A673 (cell line): ENCODE data around the gene ARL11. TPM values are rescaled to one million over a fixed set of nuclear protein-coding genes. Genes with fewer than 3 reads are reported as not detected.

ENCODE experiments used
- BruUV-seq: library from RNA; stranded (reverse); fragments of 400-500 nt; replicated peaks from 2 replicates; lab custom pipeline; 2021; lab: Mats Ljungman, UMichigan
- CTCF ChIA-PET: fragments of 300-600 bp; sonication (Branson Sonifier 250); formaldehyde crosslinking; loops from one replicate; lab custom pipeline; 2022; ENCODE audit warnings: antibody characterized with exemption; lab: Charles Lee
- POLR2A ChIA-PET: fragments of 300-600 bp; sonication (Branson Sonifier 250); formaldehyde crosslinking; loops from one replicate; lab custom pipeline; 2022; ENCODE audit warnings: antibody characterized with exemption; ENCODE audit not compliant: low non-redundant PET; lab: Charles Lee
- DNase-seq: peaks from one replicate; pipeline ENCODE4 v3.0.0-alpha.2; 2015; ENCODE audit warnings: low spot score
- H3K27ac ChIP-seq: fragments of 200-600 bp; sonication (generic); 2 replicates; pipeline ENCODE4 v1.5.1; 2016; ENCODE audit warnings: mixed run types, low read depth, mild to moderate bottlenecking, mixed read lengths, antibody characterized with exemption, low read length; ENCODE audit not compliant: poor library complexity, severe bottlenecking
- H3K27me3 ChIP-seq: fragments of 200-600 bp; sonication (generic); replicated peaks from 2 replicates; pipeline ENCODE4 v1.6.1; 2017; ENCODE audit warnings: mixed run types, low read depth, mild to moderate bottlenecking, mixed read lengths, antibody characterized with exemption, low read length; ENCODE audit not compliant: insufficient read depth, poor library complexity
- H3K36me3 ChIP-seq: fragments of 200-600 bp; sonication (generic); 2 replicates; pipeline ENCODE4 v1.6.1; 2016; ENCODE audit warnings: mixed run types, mild to moderate bottlenecking, mixed read lengths, antibody characterized with exemption, low read length; ENCODE audit not compliant: insufficient read depth, poor library complexity, severe bottlenecking
- H3K4me1 ChIP-seq: fragments of 200-600 bp; sonication (generic); 2 replicates; pipeline ENCODE4 v1.6.1; 2017; ENCODE audit warnings: mixed run types, mild to moderate bottlenecking, mixed read lengths, antibody characterized with exemption, low read length; ENCODE audit not compliant: insufficient read depth, poor library complexity, severe bottlenecking
- H3K4me3 ChIP-seq: fragments of 200-600 bp; sonication (generic); 2 replicates; pipeline ENCODE4 v1.5.1; 2016; ENCODE audit warnings: low read depth, mixed run types, mild to moderate bottlenecking, mixed read lengths, low read length; ENCODE audit not compliant: poor library complexity, severe bottlenecking
- H3K9me3 ChIP-seq: fragments of 200-600 bp; sonication (generic); 2 replicates; pipeline ENCODE4 v1.6.1; 2016; ENCODE audit warnings: mixed run types, low read depth, mild to moderate bottlenecking, mixed read lengths, antibody characterized with exemption, low read length; ENCODE audit not compliant: poor library complexity, severe bottlenecking
- EZH2 ChIP-seq: fragments of 200-600 bp; sonication (generic); IDR thresholded peaks from 2 replicates; pipeline ENCODE4 v1.6.1; 2017; ENCODE audit warnings: borderline replicate concordance, low read depth, mild to moderate bottlenecking, mixed read lengths, antibody characterized with exemption, low read length; ENCODE audit not compliant: poor library complexity, severe bottlenecking
- intact Hi-C: fragments of 100-400 bp; cut with micrococcal nuclease; formaldehyde crosslinking; loops from one replicate; pipeline ENCODE4 v1.10.0; 2022; ENCODE audit not compliant: unreplicated experiment
- total RNA-seq: library from RNA; stranded (reverse); gene quantifications from 2 replicates; pipeline ENCODE4 v1.2.3, GENCODE V29; 2021
- TF ChIP-seq, protein P1 (sequence below): fragments of 300-800, 200-600 bp; sonication (generic); conservative IDR thresholded peaks from 2 replicates; pipeline ENCODE4 v1.5.1; 2017; ENCODE audit warnings: low read depth, mild to moderate bottlenecking, antibody characterized with exemption, low read length, moderate library complexity, mixed read lengths

Gene ARL11
- total RNA-seq, 1 experiment from 2014 or later = not detected

GRCh38 chr13:49646688-49647087 is 18.4 kb downstream of the ARL11 start:
- ChIA-PET POLR2A (no interaction called here), CTCF (no interaction called here)
- H3K27ac ChIP-seq = no peak overlapping the region
- no peak overlapping the region for H3K4me3 ChIP-seq
- no peak for TF ChIP-seq EZH2
- TF ChIP-seq, protein P1, sequence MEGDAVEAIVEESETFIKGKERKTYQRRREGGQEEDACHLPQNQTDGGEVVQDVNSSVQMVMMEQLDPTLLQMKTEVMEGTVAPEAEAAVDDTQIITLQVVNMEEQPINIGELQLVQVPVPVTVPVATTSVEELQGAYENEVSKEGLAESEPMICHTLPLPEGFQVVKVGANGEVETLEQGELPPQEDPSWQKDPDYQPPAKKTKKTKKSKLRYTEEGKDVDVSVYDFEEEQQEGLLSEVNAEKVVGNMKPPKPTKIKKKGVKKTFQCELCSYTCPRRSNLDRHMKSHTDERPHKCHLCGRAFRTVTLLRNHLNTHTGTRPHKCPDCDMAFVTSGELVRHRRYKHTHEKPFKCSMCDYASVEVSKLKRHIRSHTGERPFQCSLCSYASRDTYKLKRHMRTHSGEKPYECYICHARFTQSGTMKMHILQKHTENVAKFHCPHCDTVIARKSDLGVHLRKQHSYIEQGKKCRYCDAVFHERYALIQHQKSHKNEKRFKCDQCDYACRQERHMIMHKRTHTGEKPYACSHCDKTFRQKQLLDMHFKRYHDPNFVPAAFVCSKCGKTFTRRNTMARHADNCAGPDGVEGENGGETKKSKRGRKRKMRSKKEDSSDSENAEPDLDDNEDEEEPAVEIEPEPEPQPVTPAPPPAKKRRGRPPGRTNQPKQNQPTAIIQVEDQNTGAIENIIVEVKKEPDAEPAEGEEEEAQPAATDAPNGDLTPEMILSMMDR = no peak
- H3K36me3 ChIP-seq = no peaks in the 10 kb centered on the region
- H3K27me3 ChIP-seq = no peaks in the 10 kb centered on the region
- H3K4me1 ChIP-seq = no peaks in the 10 kb centered on the region
- H3K9me3 ChIP-seq = no peaks in the 10 kb centered on the region
- intact Hi-C loops = no loop called here
- no TSS peak for BruUV-seq
- DNase-seq = no peak

DNA sequence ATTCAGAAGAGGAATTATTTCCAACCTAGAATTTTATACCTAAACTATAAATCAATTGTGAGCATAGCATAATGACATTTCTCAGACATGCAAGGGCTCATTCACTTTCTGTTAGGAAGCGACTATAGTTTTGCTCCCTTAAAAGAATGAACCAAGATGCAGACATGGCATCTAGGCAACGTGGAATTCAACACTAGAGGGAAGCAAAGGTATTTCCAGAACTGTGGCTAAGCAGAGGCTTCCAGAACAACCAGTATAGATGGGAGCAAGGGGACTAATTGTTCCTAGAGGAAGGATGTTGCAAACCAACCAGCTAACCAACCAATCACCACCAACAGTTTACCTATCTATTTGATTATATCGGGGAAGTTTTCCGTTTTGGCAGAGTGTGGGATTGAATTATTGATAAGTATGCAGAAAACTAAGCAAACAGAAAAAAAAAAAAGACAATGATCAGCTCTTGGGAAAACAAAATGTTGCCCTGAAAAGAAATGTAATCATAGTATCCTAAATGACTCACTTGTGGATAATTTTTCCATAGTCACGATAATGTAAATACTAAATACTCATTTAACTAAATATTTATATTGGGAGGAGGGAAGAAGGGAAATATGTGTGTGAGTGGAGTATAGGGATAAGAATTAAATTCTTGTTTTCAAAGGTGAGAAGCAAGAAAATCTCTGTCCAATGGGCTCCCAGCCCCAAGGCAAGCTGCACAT is 21.1 kb downstream of the ARL11 start:
- intact Hi-C loops = no loop called here
- Histone ChIP-seq H3K36me3 (no peaks in the 10 kb centered on the region), H3K4me3 (no peak overlapping the region), H3K4me1 (no peaks in the 10 kb centered on the region), H3K27me3 (no peaks in the 10 kb centered on the region), H3K27ac (no peak overlapping the region), H3K9me3 (no peaks in the 10 kb centered on the region)
- no peak for TF ChIP-seq EZH2
- TF ChIP-seq, protein P1 = peak; percentile 52
- POLR2A ChIA-PET = no interaction called here
- DNase-seq = peak; percentile 28
- BruUV-seq = no TSS peak
- CTCF ChIA-PET = no interaction called here

- BruUV-seq = no TSS peak
- no peaks in the 10 kb centered on the region for H3K9me3 ChIP-seq
- no peak for DNase-seq
- H3K4me1 ChIP-seq = no peaks in the 10 kb centered on the region
- H3K4me3 ChIP-seq = no peak overlapping the region
- H3K36me3 ChIP-seq = no peaks in the 10 kb centered on the region
- intact Hi-C loops = loop anchor here (5.0 kb wide), 1 partner anchor 197 kb away; no protein-coding TSS in a partner anchor
- H3K27me3 ChIP-seq = no peaks in the 10 kb centered on the region
- ChIA-PET CTCF (no interaction called here), POLR2A (no interaction called here)
- TF ChIP-seq EZH2 = no peak
- TF ChIP-seq, protein P1 = no peak
- no peak overlapping the region for H3K27ac ChIP-seq
Observed at GRCh38 chr13:49649963-49650312, 21.6 kb downstream of the ARL11 start.
